Smooth muscle cell (in vitro differentiated cells): ENCODE data around the gene NHSL2. TPM values are rescaled to one million over a fixed set of nuclear protein-coding genes. Genes with fewer than 3 reads are reported as not detected.
"Not testable (repeated sequence)": the region's sequence is repeated elsewhere in the genome, so short reads cannot be mapped to it uniquely, and the experiment has no call there.

Source experiments
- DNase-seq: peaks from one replicate; lab custom pipeline; 2025; ENCODE audit not compliant: unreplicated experiment; lab: John Stamatoyannopoulos, UW
- H2AFZ ChIP-seq: fragments of 200-600 bp; sonication (generic); 2 replicates; pipeline ENCODE4 v1.6.0; 2016; ENCODE audit warnings: antibody characterized with exemption, low read depth, mild to moderate bottlenecking
- H3F3A ChIP-seq: fragments of 200-600 bp; sonication (generic); 2 replicates; pipeline ENCODE4 v1.6.0; 2017; ENCODE audit warnings: antibody characterized with exemption, low read depth
- H3K27ac ChIP-seq: fragments of 200-600 bp; sonication (generic); 2 replicates; pipeline ENCODE4 v1.5.1; 2016; ENCODE audit warnings: low read depth, mild to moderate bottlenecking
- H3K27me3 ChIP-seq: fragments of 200-600 bp; sonication (generic); 2 replicates; pipeline ENCODE4 v1.6.1; 2016; ENCODE audit warnings: low read depth, mild to moderate bottlenecking
- H3K36me3 ChIP-seq: fragments of 200-600 bp; sonication (generic); 2 replicates; pipeline ENCODE4 v1.5.1; 2016; ENCODE audit warnings: low read depth
- H3K4me1 ChIP-seq: fragments of 200-600 bp; sonication (generic); 2 replicates; pipeline ENCODE4 v1.5.1; 2016; ENCODE audit warnings: low read depth
- H3K4me2 ChIP-seq: fragments of 200-600 bp; sonication (generic); 2 replicates; pipeline ENCODE4 v1.6.0; 2016; ENCODE audit warnings: mild to moderate bottlenecking
- H3K4me3 ChIP-seq: fragments of 200-600 bp; sonication (generic); 2 replicates; pipeline ENCODE4 v1.5.1; 2016; ENCODE audit warnings: mild to moderate bottlenecking
- H3K79me2 ChIP-seq: fragments of 200-600 bp; sonication (generic); 2 replicates; pipeline ENCODE4 v1.6.0; 2016; ENCODE audit warnings: low read depth, mild to moderate bottlenecking
- H3K9ac ChIP-seq: fragments of 200-600 bp; sonication (generic); 2 replicates; pipeline ENCODE4 v1.6.0; 2016; ENCODE audit warnings: low read depth
- H3K9me3 ChIP-seq: fragments of 200-600 bp; sonication (generic); replicated peaks from 2 replicates; pipeline ENCODE4 v1.5.1; 2016; ENCODE audit warnings: low read depth
- H4K20me1 ChIP-seq: fragments of 200-600 bp; sonication (generic); 2 replicates; pipeline ENCODE4 v1.6.0; 2016; ENCODE audit warnings: low read depth
- CTCF ChIP-seq: fragments of 200-600 bp; sonication (generic); IDR thresholded peaks from 2 replicates; pipeline ENCODE4 v1.5.1; 2017; ENCODE audit warnings: borderline replicate concordance, mild to moderate bottlenecking, antibody characterized with exemption; ENCODE audit not compliant: insufficient read depth, poor library complexity, severe bottlenecking
- WGBS: methylation state at CpG from one replicate; pipeline ENCODE4 v1.1.7; 2016; ENCODE audit warnings: low lambda C conversion rate; 5-methylcytosine and 5-hydroxymethylcytosine counted together
- polyA plus RNA-seq: library from polyadenylated mRNA; unstranded; fragments of >200 nt; fragmentation: Nextera tagmentation; extraction: Ambion mirVana; gene quantifications from 2 replicates; pipeline ENCODE4 v1.2.1, GENCODE V29; 2016
- total RNA-seq: library from RNA; depleted of rRNA; stranded (reverse); fragments of >200 nt; gene quantifications from 2 replicates; pipeline ENCODE4 v1.2.3, GENCODE V29; 2014

NHSL2 gene
- total and polyA plus RNA-seq, 2 experiments from 2014 or later, result 2.9 to 3.3 TPM

DNA sequence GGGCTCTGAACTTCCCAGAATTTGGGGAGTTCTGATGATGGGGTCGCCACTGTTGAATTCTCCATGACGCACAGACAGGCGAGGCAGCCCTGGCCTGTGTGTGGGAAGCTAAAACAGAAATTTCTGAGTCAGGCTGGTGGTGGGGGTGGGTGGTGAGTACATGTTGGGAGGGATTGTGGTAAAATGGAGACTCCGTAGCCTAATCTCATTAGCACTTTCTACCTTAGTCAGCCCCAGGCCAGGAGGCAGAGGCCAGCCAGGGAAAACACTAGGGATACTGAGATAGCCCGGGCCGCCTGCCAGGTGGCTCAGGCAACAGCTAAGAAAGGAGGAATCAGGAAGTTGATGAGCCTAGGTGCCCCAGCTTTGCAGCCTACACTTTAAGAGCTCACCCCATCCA, 39.3 kb upstream of the NHSL2 start:
- Histone ChIP-seq H3K36me3 (no peaks in the 10 kb centered on the region), H3K79me2 (no peaks in the 10 kb centered on the region), H4K20me1 (no peaks in the 10 kb centered on the region), H3K9ac (no peak overlapping the region), H3K9me3 (no peaks in the 10 kb centered on the region), H3K4me2 (peak overlapping the region; percentile 36), H3K27ac (no peak overlapping the region), H3K4me1 (no peaks in the 10 kb centered on the region), H3K4me3 (no peak overlapping the region), H3K27me3 (no peaks in the 10 kb centered on the region), H2AFZ (no peak overlapping the region), H3F3A (no peaks in the 10 kb centered on the region)
- 53% methylated on average over 6 of the region's 6 CpGs for WGBS
- no peak for DNase-seq
- no peak for TF ChIP-seq CTCF

GRCh38 chrX:71872542-71873458, 37.8 kb upstream of the NHSL2 start:
- no peak for TF ChIP-seq CTCF
- no peak overlapping the region for H3K4me2 ChIP-seq
- H3K4me3 ChIP-seq, result no peak overlapping the region
- no peaks in the 10 kb centered on the region for H3F3A ChIP-seq
- H3K9me3 ChIP-seq, result no peaks in the 10 kb centered on the region
- no peaks in the 10 kb centered on the region for H3K79me2 ChIP-seq
- no peaks in the 10 kb centered on the region for H3K4me1 ChIP-seq
- H2AFZ ChIP-seq, result no peak overlapping the region
- 92% methylated on average over 53 of the region's 53 CpGs for WGBS
- H3K27ac ChIP-seq, result no peak overlapping the region
- no peaks in the 10 kb centered on the region for H3K36me3 ChIP-seq
- no peaks in the 10 kb centered on the region for H3K27me3 ChIP-seq
- H4K20me1 ChIP-seq, result no peaks in the 10 kb centered on the region
- DNase-seq, result no peak
- H3K9ac ChIP-seq, result no peak overlapping the region

GRCh38 chrX:71873459-71873833, 37.2 kb upstream of the NHSL2 start:
- no peak for TF ChIP-seq CTCF
- H3K4me1 ChIP-seq, result no peaks in the 10 kb centered on the region
- no peak overlapping the region for H3K27ac ChIP-seq
- no peaks in the 10 kb centered on the region for H3K9me3 ChIP-seq
- H3K36me3 ChIP-seq, result no peaks in the 10 kb centered on the region
- H3K27me3 ChIP-seq, result no peaks in the 10 kb centered on the region
- no peak overlapping the region for H3K4me2 ChIP-seq
- no peak overlapping the region for H2AFZ ChIP-seq
- H3K79me2 ChIP-seq, result no peaks in the 10 kb centered on the region
- H3F3A ChIP-seq, result no peaks in the 10 kb centered on the region
- DNase-seq, result no peak
- WGBS, result 88% methylated on average over 12 of the region's 12 CpGs
- no peak overlapping the region for H3K4me3 ChIP-seq
- H4K20me1 ChIP-seq, result no peaks in the 10 kb centered on the region
- no peak overlapping the region for H3K9ac ChIP-seq

- 98% methylated on average over 14 of the region's 32 CpGs for WGBS
- not testable (repeated sequence) for H3K4me2 ChIP-seq, H4K20me1 ChIP-seq, H3K27me3 ChIP-seq, H3K79me2 ChIP-seq, H3K4me1 ChIP-seq, H3K27ac ChIP-seq, H2AFZ ChIP-seq, H3K4me3 ChIP-seq, DNase-seq, H3F3A ChIP-seq, H3K9me3 ChIP-seq, H3K9ac ChIP-seq, H3K36me3 ChIP-seq
Measured at GRCh38 chrX:71876841-71877240, 33.8 kb upstream of the NHSL2 start.
